ENCODE results near the gene GPR135. TPM values are rescaled to one million over a fixed set of nuclear protein-coding genes. Genes with fewer than 3 reads are reported as not detected.
A peak's percentile ranks its signal among the peaks of the same experiment; 100 is the strongest.

The GPR135 gene
- polyA plus RNA-seq, 3 donors: 0.05 to 0.69 TPM; not detected in 1

DNA sequence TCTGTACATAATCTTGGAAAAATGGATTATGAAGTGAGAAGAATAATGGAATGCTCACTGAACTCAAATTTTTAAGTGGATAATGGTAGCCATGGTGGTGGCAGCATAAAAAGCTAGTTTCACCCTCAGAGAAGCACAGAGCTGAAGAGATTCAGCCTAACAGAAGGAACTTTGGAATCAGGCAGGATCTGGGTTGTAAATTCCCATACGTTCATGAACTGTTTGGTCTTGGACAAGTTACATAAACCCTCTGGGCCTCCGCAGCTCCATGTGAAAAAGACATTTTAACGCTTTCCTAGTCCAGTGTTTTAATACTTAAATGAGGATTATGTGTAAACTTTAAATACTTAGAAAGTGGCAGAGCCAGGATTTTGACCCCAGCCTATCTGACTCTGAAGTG lies 45.8 kb upstream of the GPR135 start:
- intact Hi-C loops (cut with micrococcal nuclease): no loop called here
- Mint-ChIP-seq H3K4me3 (no peak overlapping the region), H3K4me1 (no peaks in the 10 kb centered on the region), H3K36me3 (no peaks in the 10 kb centered on the region), H3K9me3 (peaks cover 0 to 9% (median 6%) of the 10 kb centered on the region in 7 donors), H3K27ac (peak overlapping the region in 1 of 7 donors; percentile 46), H3K27me3 (ENCODE audit: low read depth in 3 of 3) (peaks cover 0 to 2% (median 1%) of the 10 kb centered on the region in 3 donors)
- Histone ChIP-seq H3K4me3 (replicated peaks in 1 of 3; ENCODE audit: low read depth in 2 of 3, low read length in 3 of 3) (no peak overlapping the region), H3K9me3 (replicated peaks in 1 of 2; ENCODE audit: control insufficient read depth in 1 of 2, insufficient read depth in 1 of 2, low read length in 2 of 2) (no peaks in the 10 kb centered on the region), H4K20me1 (ENCODE audit: insufficient read depth, low read length) (no peaks in the 10 kb centered on the region), H3K4me1 (ENCODE audit: control insufficient read depth in 1 of 2, insufficient read depth in 2 of 2, low read length in 2 of 2) (no peaks in the 10 kb centered on the region), H3K79me2 (ENCODE audit: insufficient read depth, low read length) (no peaks in the 10 kb centered on the region), H3K9ac (ENCODE audit: insufficient read depth, low read length, poor library complexity, severe bottlenecking) (no peak overlapping the region), H3K27me3 (ENCODE audit: control insufficient read depth in 2 of 2, insufficient read depth in 2 of 2, low read length in 2 of 2) (no peaks in the 10 kb centered on the region), H2AFZ (ENCODE audit: insufficient read depth, low read depth, low read length, poor library complexity, severe bottlenecking) (no peak overlapping the region), H3K36me3 (replicated peaks in 1 of 2; ENCODE audit: control insufficient read depth in 1 of 2, insufficient read depth in 2 of 2, low read length in 2 of 2) (no peaks in the 10 kb centered on the region), H3K4me2 (replicated peaks; ENCODE audit: extremely low read depth, low read length, poor library complexity, severe bottlenecking) (no peak overlapping the region), H3K27ac (ENCODE audit: low read depth in 1 of 2, low read length in 2 of 2) (no peak overlapping the region)
- DNase-seq: no peak
- WGBS (ENCODE audit: insufficient coverage): 0% methylated on average over 1 of the region's 3 CpGs
- TF ChIP-seq, protein P1, sequence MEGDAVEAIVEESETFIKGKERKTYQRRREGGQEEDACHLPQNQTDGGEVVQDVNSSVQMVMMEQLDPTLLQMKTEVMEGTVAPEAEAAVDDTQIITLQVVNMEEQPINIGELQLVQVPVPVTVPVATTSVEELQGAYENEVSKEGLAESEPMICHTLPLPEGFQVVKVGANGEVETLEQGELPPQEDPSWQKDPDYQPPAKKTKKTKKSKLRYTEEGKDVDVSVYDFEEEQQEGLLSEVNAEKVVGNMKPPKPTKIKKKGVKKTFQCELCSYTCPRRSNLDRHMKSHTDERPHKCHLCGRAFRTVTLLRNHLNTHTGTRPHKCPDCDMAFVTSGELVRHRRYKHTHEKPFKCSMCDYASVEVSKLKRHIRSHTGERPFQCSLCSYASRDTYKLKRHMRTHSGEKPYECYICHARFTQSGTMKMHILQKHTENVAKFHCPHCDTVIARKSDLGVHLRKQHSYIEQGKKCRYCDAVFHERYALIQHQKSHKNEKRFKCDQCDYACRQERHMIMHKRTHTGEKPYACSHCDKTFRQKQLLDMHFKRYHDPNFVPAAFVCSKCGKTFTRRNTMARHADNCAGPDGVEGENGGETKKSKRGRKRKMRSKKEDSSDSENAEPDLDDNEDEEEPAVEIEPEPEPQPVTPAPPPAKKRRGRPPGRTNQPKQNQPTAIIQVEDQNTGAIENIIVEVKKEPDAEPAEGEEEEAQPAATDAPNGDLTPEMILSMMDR (IDR thresholded peaks at IDR 0.05): no peak

DNA sequence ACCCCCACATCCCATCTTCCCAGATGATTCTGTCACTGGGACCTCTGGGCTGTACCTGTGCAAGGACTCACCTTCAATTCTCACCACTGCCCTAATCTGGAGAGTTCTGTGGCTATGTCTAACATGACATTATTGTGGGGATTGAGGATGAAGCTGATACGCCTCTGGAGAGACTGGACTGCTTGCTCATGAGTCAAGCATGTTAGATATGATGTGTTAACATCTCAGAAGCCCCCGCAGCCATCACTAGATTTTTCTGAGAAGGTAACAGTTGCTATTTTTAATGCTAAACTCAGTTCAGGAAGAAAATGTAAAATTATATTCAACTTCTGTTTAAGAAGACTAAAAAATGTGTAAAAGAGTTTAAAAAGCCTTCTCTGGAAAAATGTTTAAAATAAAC lies 44.8 kb upstream of the GPR135 start:
- no peak overlapping the region for H3K4me3 Mint-ChIP-seq
- H3K9me3 ChIP-seq (replicated peaks in 1 of 2; ENCODE audit: control insufficient read depth in 1 of 2, insufficient read depth in 1 of 2, low read length in 2 of 2): no peaks in the 10 kb centered on the region
- H3K9ac ChIP-seq (ENCODE audit: insufficient read depth, low read length, poor library complexity, severe bottlenecking): no peak overlapping the region
- no peaks in the 10 kb centered on the region for H3K4me1 ChIP-seq (ENCODE audit: control insufficient read depth in 1 of 2, insufficient read depth in 2 of 2, low read length in 2 of 2)
- no peak overlapping the region for H3K4me2 ChIP-seq (replicated peaks; ENCODE audit: extremely low read depth, low read length, poor library complexity, severe bottlenecking)
- H3K36me3 Mint-ChIP-seq: no peaks in the 10 kb centered on the region
- H3K9me3 Mint-ChIP-seq: peaks cover 0 to 7% (median 4%) of the 10 kb centered on the region in 7 donors
- WGBS (ENCODE audit: insufficient coverage): 100% methylated on average over 1 of the region's 2 CpGs
- H4K20me1 ChIP-seq (ENCODE audit: insufficient read depth, low read length): no peaks in the 10 kb centered on the region
- H2AFZ ChIP-seq (ENCODE audit: insufficient read depth, low read depth, low read length, poor library complexity, severe bottlenecking): no peak overlapping the region
- no peak overlapping the region for H3K4me3 ChIP-seq (replicated peaks in 1 of 3; ENCODE audit: low read depth in 2 of 3, low read length in 3 of 3)
- no peaks in the 10 kb centered on the region for H3K79me2 ChIP-seq (ENCODE audit: insufficient read depth, low read length)
- no peaks in the 10 kb centered on the region for H3K4me1 Mint-ChIP-seq
- no peaks in the 10 kb centered on the region for H3K27me3 ChIP-seq (ENCODE audit: control insufficient read depth in 2 of 2, insufficient read depth in 2 of 2, low read length in 2 of 2)
- intact Hi-C loops (cut with micrococcal nuclease): no loop called here
- H3K27ac Mint-ChIP-seq: no peak overlapping the region
- no peak overlapping the region for H3K27ac ChIP-seq (ENCODE audit: low read depth in 1 of 2, low read length in 2 of 2)
- H3K36me3 ChIP-seq (replicated peaks in 1 of 2; ENCODE audit: control insufficient read depth in 1 of 2, insufficient read depth in 2 of 2, low read length in 2 of 2): peaks cover under 1 to 5% of the 10 kb centered on the region in 2 donors
- H3K27me3 Mint-ChIP-seq (ENCODE audit: low read depth in 3 of 3): peaks cover 0 to 2% (median 1%) of the 10 kb centered on the region in 3 donors
- TF ChIP-seq, protein P1 (IDR thresholded peaks at IDR 0.05): no peak
- DNase-seq: no peak

Data from CD14-positive monocyte (primary cell).